Colonic mucosa (tissue), 4 donors: ENCODE measurements around the gene C19orf47. TPM values are rescaled to one million over a fixed set of nuclear protein-coding genes. Genes with fewer than 3 reads are reported as not detected.

Source experiments
- DNase-seq: peaks from one replicate; pipeline ENCODE4 v3.0.0-alpha.2; 2020
- H3K27ac ChIP-seq: fragments of 200-600 bp; one replicate; pipeline ENCODE4 v1.8.0; 2021
- H3K27me3 ChIP-seq: fragments of 200-600 bp; one replicate; pipeline ENCODE4 v1.8.0; 2021
- H3K36me3 ChIP-seq: fragments of 200-600 bp; one replicate; pipeline ENCODE4 v1.8.0; 2021
- H3K4me1 ChIP-seq: fragments of 200-600 bp; one replicate; pipeline ENCODE4 v1.8.0; 2021; ENCODE audit warnings: mild to moderate bottlenecking
- H3K4me3 ChIP-seq: fragments of 200-600 bp; one replicate; pipeline ENCODE4 v1.8.0; 2021
- H3K9ac ChIP-seq, 2 donors: one replicate each; pipeline ENCODE4 v1.7.0; 2013; ENCODE audit warnings: control low read depth in 2 of 2, low read depth in 2 of 2, low read length in 2 of 2
- H3K9me3 ChIP-seq: fragments of 200-600 bp; one replicate; pipeline ENCODE4 v1.8.0; 2021
- CTCF ChIP-seq: fragments of 200-600 bp; IDR thresholded peaks from one replicate; pipeline ENCODE4 v1.8.0; 2022; ENCODE audit warnings: antibody characterized with exemption, mild to moderate bottlenecking
- intact Hi-C: fragments of 100-400 bp; cut with DNase I; formaldehyde crosslinking; loops from one replicate; pipeline ENCODE4 v1.14.1; 2022
- total RNA-seq, 2 donors: library from RNA; stranded (reverse); fragmentation: NEBNext Ultra II Directional in 1 of 2; extraction: Animal tissue kit (Norgen Biotek cat#: 25700) in 1 of 2; gene quantifications; one replicate each; pipeline ENCODE4 v1.2.1, GENCODE V29; 2021
- donor health status: healthy.
- donor health status: DM: no; HTN: no; CAD: no.
- donor health status: DM: no; HTN: no; CAD: no.

C19orf47 gene
- total RNA-seq, 2 donors from 2014 or later, result 9.2 to 14.9 TPM

- Histone ChIP-seq H3K4me1 (no peaks in the 10 kb centered on the region), H3K27ac (no peak overlapping the region), H3K36me3 (no peaks in the 10 kb centered on the region), H3K4me3 (no peak overlapping the region), H3K9me3 (no peaks in the 10 kb centered on the region), H3K27me3 (no peaks in the 10 kb centered on the region), H3K9ac (no peak overlapping the region)
- TF ChIP-seq CTCF, result no peak
- intact Hi-C loops, result no loop called here
- no peak for DNase-seq
Measured at GRCh38 chr19:40388481-40388880, 40.3 kb upstream of the C19orf47 start.

GRCh38 chr19:40387155-40387554, 39.0 kb upstream of the C19orf47 start:
- Histone ChIP-seq H3K27me3 (no peaks in the 10 kb centered on the region), H3K4me3 (no peak overlapping the region), H3K9ac (no peak overlapping the region), H3K4me1 (no peaks in the 10 kb centered on the region), H3K9me3 (no peaks in the 10 kb centered on the region), H3K36me3 (no peaks in the 10 kb centered on the region), H3K27ac (no peak overlapping the region)
- no peak for DNase-seq
- intact Hi-C loops, result no loop called here
- no peak for TF ChIP-seq CTCF

- Histone ChIP-seq H3K9me3 (no peaks in the 10 kb centered on the region), H3K9ac (no peak overlapping the region)
- DNase-seq, result no peak
Measured at GRCh38 chr19:40383668-40384248, 35.6 kb upstream of the C19orf47 start.

GRCh38 chr19:40381321-40381720, 33.1 kb upstream of the C19orf47 start:
- Histone ChIP-seq H3K4me1 (no peaks in the 10 kb centered on the region), H3K27me3 (no peaks in the 10 kb centered on the region), H3K9me3 (no peaks in the 10 kb centered on the region), H3K9ac (no peak overlapping the region), H3K36me3 (no peaks in the 10 kb centered on the region), H3K27ac (no peak overlapping the region), H3K4me3 (no peak overlapping the region)
- no peak for TF ChIP-seq CTCF
- DNase-seq, result no peak
- intact Hi-C loops, result no loop called here

More at GRCh38 chr19:40383668-40384248, 35.6 kb upstream of the C19orf47 start:
- H3K4me3 ChIP-seq, result no peak overlapping the region
- H3K27me3 ChIP-seq, result no peaks in the 10 kb centered on the region
- no peak overlapping the region for H3K27ac ChIP-seq
- no peaks in the 10 kb centered on the region for H3K36me3 ChIP-seq
- no peak for TF ChIP-seq CTCF
- H3K4me1 ChIP-seq, result no peaks in the 10 kb centered on the region
- intact Hi-C loops, result no loop called here

- Histone ChIP-seq H3K27ac (no peak overlapping the region), H3K4me3 (no peak overlapping the region), H3K36me3 (no peaks in the 10 kb centered on the region), H3K4me1 (no peaks in the 10 kb centered on the region), H3K9ac (no peak overlapping the region), H3K9me3 (no peaks in the 10 kb centered on the region), H3K27me3 (no peaks in the 10 kb centered on the region)
- intact Hi-C loops, result no loop called here
- no peak for TF ChIP-seq CTCF
- no peak for DNase-seq
Measured at GRCh38 chr19:40380199-40381037, 32.2 kb upstream of the C19orf47 start.
